NCI-H1105 (cell line): ENCODE data around the gene OTOP3.

Source experiments
- DNase-seq: peaks from one replicate; lab custom pipeline; 2025; lab: John Stamatoyannopoulos, UW

The OTOP3 gene

GRCh38 chr17:74986206-74986576, 50.5 kb downstream of the OTOP3 start:
- DNase-seq: no peak

DNA sequence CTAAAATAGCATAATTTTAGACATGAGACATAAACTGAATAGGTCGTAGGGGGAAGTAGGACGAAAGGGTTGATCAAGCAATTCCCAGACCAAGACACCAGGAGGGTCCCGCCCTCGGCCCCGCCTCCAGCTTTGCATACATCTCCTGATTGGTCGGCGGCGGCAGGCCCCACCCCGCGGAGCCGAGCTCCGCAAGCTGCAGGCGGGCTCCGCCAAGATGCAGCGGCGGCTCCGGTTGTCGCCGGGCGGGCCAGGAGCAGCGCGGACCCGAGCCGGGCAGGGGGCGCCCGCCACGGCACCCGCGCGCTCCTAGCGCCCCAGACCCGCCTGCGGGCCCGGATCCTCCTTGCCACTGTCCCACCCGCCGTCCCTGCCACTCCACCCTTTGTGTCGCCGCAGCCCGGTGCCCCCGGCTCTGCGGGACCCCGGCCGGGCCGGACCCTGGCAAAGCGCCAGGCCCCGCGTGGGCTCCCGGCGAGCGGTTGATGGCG, 51.8 kb downstream of the OTOP3 start, which contains the start of gene CDR2L:
Gene CDR2L (plus strand): TSS at position 215 of the 491 bp plus-strand sequence. CDS start 412 bp downstream, outside the sequence.
- peak; percentile 76 for DNase-seq

DNA sequence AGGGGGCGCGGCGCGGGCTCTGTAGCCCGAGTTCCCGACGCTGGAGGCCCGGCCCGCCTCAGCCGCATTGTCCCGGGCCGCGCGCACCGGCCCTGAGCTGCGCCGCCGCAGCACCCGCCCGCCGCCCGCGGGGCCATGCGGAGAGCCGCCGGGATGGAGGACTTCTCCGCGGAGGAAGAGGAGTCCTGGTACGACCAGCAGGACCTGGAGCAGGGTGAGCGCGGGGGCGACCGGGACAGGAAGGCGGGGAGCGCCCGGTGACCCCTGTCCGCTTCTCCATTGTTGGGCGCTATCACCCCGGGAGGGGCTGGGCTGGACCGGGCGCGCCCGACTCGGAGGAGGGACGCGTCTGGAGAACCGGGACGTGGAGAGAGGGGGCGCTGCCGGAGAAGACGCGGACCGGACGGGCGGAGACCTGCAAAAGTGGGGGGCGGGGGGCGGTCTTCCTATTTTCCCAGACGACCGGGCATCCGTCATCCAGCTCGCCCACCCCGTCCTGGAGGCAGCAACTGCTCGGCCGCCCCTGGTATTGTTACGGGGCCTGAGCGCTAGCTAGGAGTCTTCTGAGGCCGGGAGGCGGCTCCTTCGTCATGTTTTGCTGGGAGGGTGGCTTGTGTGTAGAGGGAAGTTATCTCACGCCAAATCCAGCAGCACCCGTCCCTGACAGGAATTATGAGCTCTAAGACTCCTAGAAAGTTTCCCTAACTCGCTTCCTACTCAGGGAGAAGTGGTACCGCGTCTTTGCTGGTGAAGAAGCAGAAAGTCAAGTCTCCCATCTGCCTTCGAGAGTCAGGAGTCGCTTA, 52.4 kb downstream of the OTOP3 start:
- DNase-seq: peak; percentile 3

- no peak for DNase-seq
Measured at GRCh38 chr17:74990581-74991105, 54.9 kb downstream of the OTOP3 start.

- DNase-seq: no peak
Measured at GRCh38 chr17:74992223-74992622, 56.5 kb downstream of the OTOP3 start.

DNA sequence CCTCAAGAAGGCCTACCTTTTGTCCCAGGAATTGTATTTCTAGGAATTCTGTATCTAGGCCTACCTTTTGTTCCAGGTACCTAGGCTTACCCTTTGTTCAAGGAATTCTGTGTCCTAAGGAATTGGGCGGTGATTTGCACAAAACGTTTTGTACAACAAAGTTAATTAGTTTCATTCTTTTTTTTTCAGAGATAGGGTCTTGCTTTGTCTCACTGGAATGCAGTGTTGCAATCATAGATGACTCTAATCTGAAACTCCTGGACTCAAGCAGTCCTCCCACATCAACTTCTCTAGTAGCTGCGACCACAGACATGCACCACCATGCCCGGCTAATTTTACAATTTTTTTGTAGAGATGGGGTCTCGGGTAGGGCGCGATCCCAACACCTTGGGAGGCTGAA, 58.7 kb downstream of the OTOP3 start:
- DNase-seq: no peak

GRCh38 chr17:74995847-74996246, 60.1 kb downstream of the OTOP3 start:
- DNase-seq: no peak

GRCh38 chr17:74998783-74999182, 63.1 kb downstream of the OTOP3 start:
- no peak for DNase-seq

DNA sequence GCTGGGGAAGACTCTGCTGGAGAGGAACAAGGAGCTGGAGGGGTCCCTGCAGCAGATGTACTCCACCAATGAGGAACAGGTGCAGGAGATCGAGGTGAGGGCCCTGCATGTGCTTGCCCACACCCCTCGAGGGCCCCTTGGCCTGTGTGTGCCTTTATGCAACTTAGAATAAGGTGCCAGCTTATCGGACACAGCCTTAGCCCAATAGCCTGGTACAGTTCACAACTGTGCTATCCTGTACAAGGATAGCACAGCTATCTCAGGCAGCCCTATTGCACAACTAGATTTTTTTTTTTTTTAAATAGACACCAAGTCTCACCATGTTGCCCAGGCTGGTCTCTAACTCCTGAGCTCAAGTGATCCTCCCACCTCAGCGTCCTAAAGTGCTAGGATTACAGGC, 63.8 kb downstream of the OTOP3 start:
- DNase-seq: no peak
